Ovary (tissue), 3 donors: ENCODE measurements around the gene ZCCHC3.

Experiments used
- CTCF ChIP-seq, 3 donors: fragments of 450-650 bp in 2 of 3; fragments of 200-600 bp in 1 of 3; IDR thresholded peaks; one replicate each; pipeline versions ENCODE4 v1.5.1 to v1.8.0; 2016 to 2022; ENCODE audit warnings: antibody characterized with exemption in 3 of 3, mild to moderate bottlenecking in 1 of 3
- POLR2A ChIP-seq: fragments of 450-650 bp; IDR thresholded peaks from one replicate; pipeline ENCODE4 v1.6.1; 2017; ENCODE audit warnings: antibody characterized with exemption, mild to moderate bottlenecking, moderate library complexity
- donor health status: DM: no; HTN: no; CAD: no.

- TF ChIP-seq POLR2A (no peak), CTCF (IDR thresholded peaks at IDR 0.05) (peak in 1 of 3 donors; percentile 14)
Measured at GRCh38 chr20:325889-326644, 28.7 kb downstream of the ZCCHC3 start.
